TTC549 (cell line): ENCODE results near the gene OR51T1.
"Not testable (repeated sequence)": the region's sequence is repeated elsewhere in the genome, so short reads cannot be mapped to it uniquely, and the experiment has no call there.

Experiments
- FAIRE-seq: peaks from 2 replicates; lab custom pipeline; 2012; peaks lifted over from hg19 to GRCh38; lab: Jason Lieb, UNC

The OR51T1 gene

GRCh38 chr11:4881860-4882500, at the start of gene OR51T1:
Gene OR51T1, plus strand, starts transcription at chr11:4881900. Its CDS starts 0 bp downstream, at chr11:4881900.
- FAIRE-seq: no peak

GRCh38 chr11:4839851-4840549, 41.7 kb upstream of the OR51T1 start:
- FAIRE-seq: no peak

DNA sequence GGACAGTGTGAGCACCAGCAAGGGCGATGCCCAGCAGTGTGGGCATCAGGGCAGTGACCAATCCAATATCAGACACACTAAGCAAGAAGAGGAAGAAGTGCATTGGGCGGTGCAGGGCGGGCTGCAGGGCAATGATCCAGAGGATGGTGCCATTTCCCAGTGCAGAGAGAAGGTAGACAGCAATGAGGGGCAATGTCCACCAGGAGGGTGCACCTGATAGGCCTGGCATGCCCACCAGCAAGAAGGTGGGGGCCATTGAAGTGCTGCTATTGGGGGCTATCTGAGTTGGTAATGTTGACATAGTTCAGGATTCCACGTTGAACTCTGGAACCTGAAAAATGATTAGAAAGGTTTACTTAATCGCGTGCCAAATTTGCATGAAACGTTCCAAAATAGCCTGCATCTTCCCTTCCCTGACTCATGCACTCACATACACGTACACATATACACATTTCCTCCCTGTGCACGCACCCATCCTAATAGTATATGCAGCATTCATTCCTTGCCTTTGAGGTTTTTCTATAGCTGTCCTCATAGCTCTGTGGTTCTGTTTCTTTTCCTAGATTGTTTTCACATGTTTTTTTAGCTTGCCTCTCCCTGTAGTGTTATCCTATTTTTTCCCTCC, 32.7 kb upstream of the OR51T1 start, which contains the start of gene OR51S1:
Gene OR51S1, minus strand, starts transcription at position 301 of the 625 bp plus-strand sequence. Its CDS starts 0 bp downstream, at position 301.
- FAIRE-seq: no peak

GRCh38 chr11:4851033-4851432, 30.7 kb upstream of the OR51T1 start:
- no peak for FAIRE-seq

DNA sequence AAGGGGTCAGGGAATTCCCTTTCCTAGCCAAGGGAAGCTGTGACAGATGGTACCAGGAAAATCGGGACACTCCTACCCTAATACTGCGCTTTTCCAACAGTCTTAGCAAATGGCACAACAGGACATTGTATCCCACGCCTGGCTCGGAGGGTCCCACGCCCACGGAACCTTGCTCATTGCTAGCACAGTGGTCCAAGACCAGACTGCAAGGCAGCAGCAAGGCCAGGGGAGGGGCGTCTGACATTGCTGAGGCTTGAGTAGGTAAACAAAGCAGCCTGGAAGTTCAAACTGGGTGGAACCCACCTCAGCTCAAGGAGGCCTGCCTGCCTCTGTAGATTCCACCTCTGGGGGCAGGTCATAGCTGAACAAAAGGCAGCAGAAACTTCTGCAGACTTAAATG, 27.4 kb upstream of the OR51T1 start:
- FAIRE-seq: not testable (repeated sequence)

- FAIRE-seq: no peak
These were observed 19.1 kb upstream of the OR51T1 start for GRCh38 chr11:4862447-4863236.

DNA sequence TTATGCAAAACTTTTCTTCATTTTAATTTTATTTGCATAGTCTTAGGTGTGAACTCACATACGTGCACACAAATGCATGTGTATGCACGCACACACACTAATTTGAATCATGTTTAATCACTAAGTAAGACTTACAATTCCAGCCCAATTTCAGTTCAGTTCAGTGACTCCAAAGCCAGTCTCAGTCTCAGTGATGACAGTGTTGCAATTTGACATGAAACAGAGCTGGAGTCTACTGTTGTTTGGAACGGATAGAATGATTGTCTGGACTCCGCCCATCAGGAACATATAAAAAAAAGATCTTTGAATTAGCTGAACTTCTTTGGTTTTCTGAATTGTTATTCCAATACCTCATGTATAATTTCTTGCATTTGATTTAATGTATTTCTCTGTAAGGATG, 17.8 kb upstream of the OR51T1 start:
- no peak for FAIRE-seq

DNA sequence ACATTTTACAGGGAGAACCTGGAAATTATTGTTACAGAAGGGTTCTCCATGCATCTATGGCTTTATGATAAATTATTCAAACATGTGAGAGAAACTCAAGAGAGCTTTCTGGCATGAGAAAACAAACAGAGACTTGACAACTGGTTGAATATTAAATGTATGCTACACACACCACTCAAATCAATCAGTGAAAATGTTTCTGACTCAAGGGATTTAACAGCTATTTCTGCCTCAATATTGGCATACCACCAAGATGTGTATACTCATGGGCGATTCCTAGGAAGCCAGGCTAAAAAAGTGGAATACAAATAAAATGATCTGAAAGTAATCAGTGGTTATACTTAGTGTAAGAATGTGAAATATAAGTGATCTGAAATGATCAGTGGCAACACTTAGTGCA, 15.8 kb upstream of the OR51T1 start:
- FAIRE-seq: no peak

DNA sequence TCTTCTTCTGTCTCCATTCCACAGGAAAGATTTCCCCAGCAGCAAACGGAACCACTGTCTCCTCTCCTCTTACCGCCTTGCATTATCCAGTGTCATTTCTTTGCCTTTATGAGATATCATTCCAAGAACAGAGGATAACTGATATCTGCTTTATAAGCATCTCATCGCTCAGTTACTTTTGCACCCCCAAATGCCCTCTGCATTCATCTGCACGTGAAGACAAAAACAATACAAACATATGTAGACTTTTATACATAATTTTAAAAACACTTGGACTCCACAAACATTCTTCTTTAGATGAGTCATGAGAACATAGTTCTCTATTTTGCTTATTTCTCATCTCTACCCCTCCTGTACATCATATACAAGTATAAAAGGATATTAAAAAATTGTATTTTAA, 512 bp upstream of the OR51T1 start:
- FAIRE-seq: no peak

DNA sequence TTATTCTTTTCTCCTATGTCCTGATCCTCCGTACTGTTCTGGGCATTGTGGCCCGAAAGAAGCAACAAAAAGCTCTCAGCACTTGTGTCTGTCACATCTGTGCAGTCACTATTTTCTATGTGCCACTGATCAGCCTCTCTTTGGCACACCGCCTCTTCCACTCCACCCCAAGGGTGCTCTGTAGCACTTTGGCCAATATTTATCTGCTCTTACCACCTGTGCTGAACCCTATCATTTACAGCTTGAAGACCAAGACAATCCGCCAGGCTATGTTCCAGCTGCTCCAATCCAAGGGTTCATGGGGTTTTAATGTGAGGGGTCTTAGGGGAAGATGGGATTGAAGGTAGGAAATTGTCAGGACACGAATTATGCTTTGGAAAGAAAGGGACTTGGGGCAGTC, 843 bp downstream of the OR51T1 start:
- FAIRE-seq: no peak

DNA sequence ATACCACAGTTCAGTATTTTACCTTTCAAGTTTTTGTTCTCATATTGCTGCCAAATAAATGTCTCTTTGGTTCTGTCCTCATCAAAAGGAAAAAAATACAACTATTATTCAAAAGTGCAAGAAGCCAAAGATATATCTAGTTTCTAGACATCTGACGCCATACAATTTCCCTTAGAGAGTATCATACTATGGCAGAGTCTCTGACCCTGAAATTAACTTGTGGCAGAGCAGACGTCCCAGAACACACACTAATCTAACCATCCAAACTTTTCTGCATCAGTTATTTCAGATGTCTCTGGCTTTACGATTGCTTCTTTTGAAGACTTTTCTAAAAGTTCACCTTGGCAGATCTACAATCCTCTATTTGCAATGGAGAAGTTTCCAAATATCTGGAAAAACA, 2.7 kb downstream of the OR51T1 start:
- no peak for FAIRE-seq

GRCh38 chr11:4886186-4886585, 4.5 kb downstream of the OR51T1 start:
- FAIRE-seq: no peak

DNA sequence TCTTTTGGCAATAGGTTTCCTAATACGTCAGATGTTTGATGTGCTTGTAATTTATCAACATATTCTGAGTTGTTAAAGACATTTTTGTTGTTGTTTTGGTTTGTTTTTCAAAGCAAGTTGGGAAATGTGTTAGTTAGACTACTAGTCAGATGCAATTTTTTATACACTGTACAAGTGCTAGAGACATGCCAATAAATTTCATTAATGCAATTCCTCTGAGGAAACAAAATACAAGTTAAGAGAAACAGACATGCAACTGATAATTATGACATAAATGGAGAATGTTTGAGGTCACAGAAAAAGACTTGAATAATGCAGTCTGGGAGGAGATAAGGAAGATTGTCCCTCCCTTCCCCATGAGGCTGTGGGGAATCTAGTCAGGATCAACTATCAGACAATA, 5.9 kb downstream of the OR51T1 start:
- no peak for FAIRE-seq

GRCh38 chr11:4890279-4890678, 8.6 kb downstream of the OR51T1 start:
- FAIRE-seq: no peak

- FAIRE-seq: no peak
These were observed 10.4 kb downstream of the OR51T1 start for GRCh38 chr11:4891996-4892640.

DNA sequence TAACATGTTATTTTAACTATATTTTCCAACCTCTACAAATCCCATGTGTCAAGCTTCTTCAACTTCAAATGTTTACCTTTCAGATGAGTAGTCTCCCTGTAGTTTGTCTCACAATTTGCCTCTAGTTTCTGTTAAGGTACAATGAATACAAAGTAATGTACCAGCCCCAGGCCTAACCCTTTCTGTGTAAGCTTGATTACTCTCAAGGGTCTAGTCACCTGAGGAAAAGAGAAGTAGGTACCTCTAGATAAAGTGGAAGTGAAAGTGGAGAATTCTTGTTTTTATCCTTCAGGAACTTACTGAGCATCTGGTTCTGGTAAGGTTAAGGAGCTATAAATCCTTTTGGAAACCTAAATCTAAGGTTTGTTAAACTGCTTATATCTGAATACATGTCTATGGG, 21.8 kb downstream of the OR51T1 start, which contains the start of gene OR51A7:
Gene OR51A7, plus strand, starts transcription at position 300 of the 400 bp plus-strand sequence. CDS start 3,587 bp downstream, outside the sequence.
- FAIRE-seq: no peak

DNA sequence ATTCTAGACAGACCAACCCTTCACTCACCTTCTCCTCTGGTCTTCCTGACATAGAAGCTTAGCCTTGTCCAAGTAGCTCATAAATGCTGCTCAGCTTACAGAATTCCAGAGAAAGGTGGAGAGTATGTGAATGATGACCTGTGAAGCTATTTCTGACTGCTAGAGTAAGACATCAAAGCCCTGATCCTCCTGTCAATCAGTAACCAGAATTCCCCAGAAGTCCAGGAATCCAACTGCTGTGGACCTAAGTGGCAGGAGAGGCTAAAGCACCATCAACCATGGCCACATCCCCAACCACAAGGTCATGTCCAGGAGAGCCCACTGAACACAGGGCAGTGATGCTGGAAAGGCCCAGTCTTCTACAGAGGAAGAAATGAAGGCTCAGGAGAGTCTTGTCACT, 34.9 kb downstream of the OR51T1 start:
- FAIRE-seq: no peak

DNA sequence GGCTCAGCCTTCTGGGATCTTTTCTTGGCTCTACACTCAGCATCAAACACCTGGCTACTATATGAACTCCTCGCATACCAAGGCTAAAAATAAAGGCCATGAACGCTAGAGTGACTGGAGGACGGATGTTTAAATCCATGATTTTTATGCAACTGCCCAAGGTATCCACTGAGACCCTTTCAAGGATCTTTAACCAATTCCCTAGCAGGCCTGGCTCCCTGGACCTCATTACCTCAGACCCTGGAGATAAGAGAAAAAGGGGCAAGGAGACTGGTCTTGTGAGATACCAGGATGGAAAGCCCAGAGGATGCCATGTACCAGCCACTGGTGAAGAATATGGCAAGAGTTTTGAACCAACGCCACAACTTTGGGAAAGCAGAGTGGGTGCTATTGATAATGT, 37.5 kb downstream of the OR51T1 start, which contains the start of gene OR51G2:
Gene OR51G2, minus strand, starts transcription at position 101 of the 400 bp plus-strand sequence. CDS start 3,687 bp downstream, outside the sequence.
- no peak for FAIRE-seq

DNA sequence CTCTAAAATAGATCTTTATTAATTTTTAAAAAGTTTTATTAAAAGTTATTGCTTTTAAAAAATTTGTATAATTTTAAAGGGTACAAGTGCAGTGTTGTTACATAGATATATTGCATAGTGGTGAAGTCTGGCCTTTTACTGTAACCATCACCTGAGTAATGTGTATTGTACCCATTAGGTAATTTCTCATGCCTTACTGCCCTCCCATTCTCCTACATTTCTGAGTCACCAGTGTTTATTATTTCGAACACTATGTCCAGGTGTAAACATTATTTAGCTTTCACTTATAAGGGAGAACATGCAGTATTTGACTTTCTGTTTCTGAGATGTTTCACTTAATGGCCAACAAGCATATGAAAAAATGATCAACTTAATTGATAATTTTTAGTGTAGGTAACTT, 40.1 kb downstream of the OR51T1 start:
- FAIRE-seq: no peak

DNA sequence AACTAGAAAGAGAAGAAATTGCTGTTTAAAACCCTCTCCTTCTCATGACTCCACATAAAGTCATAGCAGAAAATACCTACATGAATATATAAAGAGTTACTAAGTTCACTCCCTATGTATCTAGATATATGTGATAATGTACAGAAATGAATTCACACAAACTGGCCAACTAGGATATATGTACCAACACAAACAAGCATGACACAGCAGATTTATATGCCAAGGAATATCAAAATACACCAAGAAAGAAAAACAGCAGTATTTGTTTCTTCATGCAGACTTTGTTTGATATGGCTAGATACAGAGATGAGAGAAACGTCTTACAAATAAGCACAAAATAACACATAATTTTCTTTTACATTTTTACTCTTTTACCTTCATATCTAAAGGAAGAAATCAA, 40.6 kb downstream of the OR51T1 start:
- FAIRE-seq: no peak

DNA sequence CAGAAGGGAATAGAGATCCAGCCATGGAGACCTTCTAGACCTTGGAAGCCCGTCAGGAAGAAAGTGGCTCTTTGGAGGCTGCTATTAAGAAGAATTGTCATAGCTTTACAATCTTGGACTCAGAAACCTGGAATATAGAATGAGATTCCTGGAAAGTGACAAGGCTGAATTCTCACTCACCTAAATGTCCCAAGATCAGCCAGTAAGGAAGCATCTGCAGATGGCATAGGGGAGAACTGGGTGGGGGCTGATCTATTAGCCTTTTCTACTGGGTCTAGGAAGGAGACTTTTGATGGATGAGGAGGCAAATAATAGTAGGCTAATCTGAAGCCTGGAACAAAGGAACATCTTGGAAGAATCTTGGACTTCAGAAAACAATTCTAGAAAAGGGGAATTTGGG, 42.5 kb downstream of the OR51T1 start, which contains the start of gene OR51G1:
Gene OR51G1, minus strand, starts transcription at position 101 of the 400 bp plus-strand sequence. Its CDS starts 0 bp downstream, at position 101.
- no peak for FAIRE-seq

- FAIRE-seq: no peak
These were observed 44.9 kb downstream of the OR51T1 start for GRCh38 chr11:4926608-4927007.
